Astrocyte of the spinal cord (primary cell): ENCODE measurements around the gene ARHGAP19.
"Not testable (repeated sequence)": the region's sequence is repeated elsewhere in the genome, so short reads cannot be mapped to it uniquely, and the experiment has no call there.

Experiments
- DNase-seq: peaks from one replicate; pipeline ENCODE4 v3.0.0; 2011; ENCODE audit warnings: low read depth, low spot score
- H3K4me3 ChIP-seq: 2 replicates; pipeline ENCODE4 v1.5.1; 2011; ENCODE audit warnings: low read depth, mild to moderate bottlenecking, low read length, moderate library complexity
- CTCF ChIP-seq: IDR thresholded peaks from 2 replicates; pipeline ENCODE4 v1.5.1; 2012; ENCODE audit warnings: low read depth, mild to moderate bottlenecking, low read length, inconsistent platforms
- in situ Hi-C: cut with HindIII; loops from 2 replicates; pipeline ENCODE4 v1.10.0; 2017; ENCODE audit warnings: low sequenced_read_pairs

The ARHGAP19 gene

DNA sequence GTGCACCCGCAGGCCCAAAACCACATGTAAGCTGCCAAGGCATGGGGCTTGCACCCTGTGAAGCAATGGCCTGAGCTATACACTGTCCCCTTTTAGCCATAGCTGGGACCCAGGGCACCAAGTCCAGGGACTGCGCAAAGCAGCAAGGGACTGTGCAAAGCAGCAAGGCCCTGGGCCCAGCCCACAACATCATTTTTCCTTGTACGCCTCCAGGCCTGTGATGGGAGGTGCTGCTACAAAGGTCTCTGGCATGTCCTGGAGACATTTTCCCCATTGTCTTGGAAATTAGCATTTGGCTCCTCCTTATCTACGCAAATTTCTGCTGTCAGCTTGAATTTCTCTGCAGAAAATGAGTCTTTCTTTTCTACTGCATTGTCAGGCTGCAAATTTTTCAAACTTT, 24.8 kb downstream of the ARHGAP19 start:
- H3K4me3 ChIP-seq, result no peak overlapping the region
- no peak for TF ChIP-seq CTCF
- no peak for DNase-seq
- in situ Hi-C loops, result no loop called here

DNA sequence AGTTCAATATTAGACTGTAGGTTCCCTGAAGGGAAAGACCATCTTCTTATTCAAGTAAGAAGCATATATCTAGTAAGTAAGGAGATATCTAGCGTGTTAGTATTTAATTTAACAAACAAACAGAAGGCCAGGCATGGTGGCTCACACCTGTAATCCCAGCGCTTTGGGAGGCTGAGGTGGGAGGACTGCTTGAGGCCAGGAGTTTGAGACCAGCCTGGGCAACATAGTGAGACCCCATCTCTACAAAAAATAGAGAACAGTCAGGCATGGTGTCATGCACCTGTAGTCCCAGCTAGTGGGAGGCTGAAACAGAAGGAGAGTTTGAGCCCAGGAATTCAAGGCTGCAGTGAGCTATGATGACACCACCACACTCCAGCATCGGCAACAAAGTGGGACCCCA, 27.3 kb downstream of the ARHGAP19 start:
- DNase-seq, H3K4me3 ChIP-seq, in situ Hi-C loops: not testable (repeated sequence)

GRCh38 chr10:97263971-97264370, 28.5 kb downstream of the ARHGAP19 start:
- no peak overlapping the region for H3K4me3 ChIP-seq
- no peak for TF ChIP-seq CTCF
- DNase-seq, result no peak
- in situ Hi-C loops, result no loop called here

GRCh38 chr10:97261656-97262055, 30.8 kb downstream of the ARHGAP19 start:
- no peak for DNase-seq
- no peak overlapping the region for H3K4me3 ChIP-seq
- TF ChIP-seq CTCF, result no peak
- in situ Hi-C loops, result no loop called here

DNA sequence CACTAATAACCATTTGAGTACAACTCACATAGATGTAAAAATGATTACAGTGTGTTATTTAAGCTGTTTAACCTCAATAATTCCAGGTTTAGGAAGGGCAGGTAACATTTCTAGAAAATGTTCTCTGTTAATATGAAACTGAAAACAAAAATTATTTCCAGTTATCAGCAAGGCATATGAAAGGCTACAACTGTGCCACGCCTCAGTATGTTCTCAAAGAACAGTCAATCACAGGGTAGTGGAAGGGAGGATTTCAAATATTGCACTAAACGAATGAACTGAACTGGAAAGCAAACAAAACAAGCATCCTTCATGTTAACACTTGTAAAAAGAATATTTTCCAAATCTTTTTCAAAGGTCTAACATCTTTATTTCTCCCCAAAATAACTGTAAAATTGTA, 31.3 kb downstream of the ARHGAP19 start:
- TF ChIP-seq CTCF, result no peak
- H3K4me3 ChIP-seq, result no peak overlapping the region
- in situ Hi-C loops, result no loop called here
- no peak for DNase-seq

- no peak overlapping the region for H3K4me3 ChIP-seq
- in situ Hi-C loops, result no loop called here
- TF ChIP-seq CTCF, result no peak
- no peak for DNase-seq
These were observed 33.3 kb downstream of the ARHGAP19 start for GRCh38 chr10:97259119-97259518.

- TF ChIP-seq CTCF, result no peak
- no peak overlapping the region for H3K4me3 ChIP-seq
- no peak for DNase-seq
- in situ Hi-C loops, result no loop called here
These were observed 36.1 kb downstream of the ARHGAP19 start for GRCh38 chr10:97256356-97256755.
